Activated CD8-positive, alpha-beta T cell treated with anti-CD3 and anti-CD28 coated beads for 36 hours (primary cell): ENCODE data around the gene ATE1. TPM values are rescaled to one million over a fixed set of nuclear protein-coding genes. Genes with fewer than 3 reads are reported as not detected.

Experiments used
- ATAC-seq: fragments of 200-7000 bp; cut with Tn5 transposase; one replicate; pipeline ENCODE4 v1.10.0; 2021; ENCODE audit warnings: mild to moderate bottlenecking, moderate library complexity
- CTCF ChIA-PET: fragments of 350-600 bp; sonication (Branson Sonifier 250); formaldehyde crosslinking; loops from one replicate; lab custom pipeline; 2021; ENCODE audit warnings: antibody characterized with exemption; lab: Charles Lee
- POLR2A ChIA-PET: fragments of 350-600 bp; sonication (Branson Sonifier 250); formaldehyde crosslinking; loops from one replicate; lab custom pipeline; 2021; ENCODE audit warnings: antibody characterized with exemption; lab: Charles Lee
- DNase-seq: peaks from one replicate; pipeline ENCODE4 v3.0.0-alpha.2; 2020
- H3K27ac Mint-ChIP-seq: one replicate; pipeline ENCODE4 v1.8.0; 2021; ENCODE audit warnings: mild to moderate bottlenecking, mixed read lengths
- H3K27me3 Mint-ChIP-seq: one replicate; pipeline ENCODE4 v1.8.0; 2021; ENCODE audit warnings: mixed read lengths
- H3K36me3 Mint-ChIP-seq: one replicate; pipeline ENCODE4 v1.8.0; 2021; ENCODE audit warnings: low read depth, mixed read lengths
- H3K4me1 Mint-ChIP-seq: one replicate; pipeline ENCODE4 v1.8.0; 2021; ENCODE audit warnings: low read depth, mixed read lengths
- H3K4me3 Mint-ChIP-seq: one replicate; pipeline ENCODE4 v1.8.0; 2021; ENCODE audit warnings: mild to moderate bottlenecking, moderate library complexity, mixed read lengths
- H3K9me3 Mint-ChIP-seq: one replicate; pipeline ENCODE4 v1.8.0; 2021; ENCODE audit warnings: mixed read lengths
- CTCF ChIP-seq: fragments of 200-600 bp; IDR thresholded peaks from one replicate; pipeline ENCODE4 v1.8.0; 2022; ENCODE audit warnings: antibody characterized with exemption, mild to moderate bottlenecking
- intact Hi-C: fragments of 100-400 bp; cut with micrococcal nuclease; formaldehyde crosslinking; loops from one replicate; pipeline ENCODE4 v1.10.0; 2022
- total RNA-seq, 2 experiments: library from RNA; stranded (reverse); gene quantifications; one replicate each; pipeline ENCODE4 v1.2.3, GENCODE V29; 2021

The ATE1 gene
- total RNA-seq, 2 experiments from 2014 or later = 18.0 to 19.2 TPM

- intact Hi-C loops = no loop called here
- ChIA-PET POLR2A (no interaction called here), CTCF (interaction anchor here (0.6 kb wide), 1 partner anchor 96 kb away, joined by 3 read pairs; no protein-coding TSS in a partner anchor)
- H3K36me3 Mint-ChIP-seq = no peaks in the 10 kb centered on the region
- no peak for ATAC-seq
- TF ChIP-seq CTCF = no peak
- H3K4me1 Mint-ChIP-seq = no peaks in the 10 kb centered on the region
- no peak for DNase-seq
- H3K9me3 Mint-ChIP-seq = peaks cover 1% of the 10 kb centered on the region
- no peak overlapping the region for H3K4me3 Mint-ChIP-seq
- no peak overlapping the region for H3K27ac Mint-ChIP-seq
- peaks cover 9% of the 10 kb centered on the region for H3K27me3 Mint-ChIP-seq
These were observed 206.6 kb downstream of the ATE1 start for GRCh38 chr10:121721257-121721656.

GRCh38 chr10:121715969-121716368, 211.9 kb downstream of the ATE1 start:
- intact Hi-C loops = no loop called here
- DNase-seq = no peak
- H3K36me3 Mint-ChIP-seq = no peaks in the 10 kb centered on the region
- ATAC-seq = no peak
- no peak overlapping the region for H3K4me3 Mint-ChIP-seq
- H3K4me1 Mint-ChIP-seq = no peaks in the 10 kb centered on the region
- CTCF ChIA-PET = no interaction called here
- H3K9me3 Mint-ChIP-seq = peaks cover 1% of the 10 kb centered on the region
- no peak overlapping the region for H3K27ac Mint-ChIP-seq
- POLR2A ChIA-PET = no interaction called here
- TF ChIP-seq CTCF = no peak
- peaks cover 5% of the 10 kb centered on the region for H3K27me3 Mint-ChIP-seq

GRCh38 chr10:121715076-121715475, 212.8 kb downstream of the ATE1 start:
- no peaks in the 10 kb centered on the region for H3K36me3 Mint-ChIP-seq
- POLR2A ChIA-PET = no interaction called here

GRCh38 chr10:121713486-121713885, 214.3 kb downstream of the ATE1 start:
- Mint-ChIP-seq H3K27me3 (peaks cover 6% of the 10 kb centered on the region), H3K9me3 (no peaks in the 10 kb centered on the region), H3K4me1 (no peaks in the 10 kb centered on the region), H3K36me3 (no peaks in the 10 kb centered on the region), H3K27ac (no peak overlapping the region), H3K4me3 (no peak overlapping the region)
- intact Hi-C loops = no loop called here
- TF ChIP-seq CTCF = no peak
- DNase-seq (no peak), ATAC-seq (no peak)
- CTCF ChIA-PET = no interaction called here
- POLR2A ChIA-PET = no interaction called here

More at GRCh38 chr10:121715076-121715475, 212.8 kb downstream of the ATE1 start:
- intact Hi-C loops = no loop called here
- H3K9me3 Mint-ChIP-seq = peaks cover under 1% of the 10 kb centered on the region
- H3K27ac Mint-ChIP-seq = no peak overlapping the region
- no peaks in the 10 kb centered on the region for H3K4me1 Mint-ChIP-seq
- CTCF ChIA-PET = no interaction called here
- H3K27me3 Mint-ChIP-seq = peaks cover 6% of the 10 kb centered on the region
- no peak overlapping the region for H3K4me3 Mint-ChIP-seq
- no peak for TF ChIP-seq CTCF
- ATAC-seq (no peak), DNase-seq (no peak)

GRCh38 chr10:121710971-121711370, 216.9 kb downstream of the ATE1 start:
- ChIA-PET CTCF (interaction anchor here (1.5 kb wide), 1 partner anchor 23 kb away, joined by 3 read pairs; no protein-coding TSS in a partner anchor), POLR2A (no interaction called here)
- ATAC-seq = no peak
- no peaks in the 10 kb centered on the region for H3K4me1 Mint-ChIP-seq
- no peaks in the 10 kb centered on the region for H3K36me3 Mint-ChIP-seq
- no peak overlapping the region for H3K27ac Mint-ChIP-seq
- H3K9me3 Mint-ChIP-seq = no peaks in the 10 kb centered on the region
- no peak for DNase-seq
- no peak overlapping the region for H3K4me3 Mint-ChIP-seq
- no peak for TF ChIP-seq CTCF
- H3K27me3 Mint-ChIP-seq = peaks cover 6% of the 10 kb centered on the region
- intact Hi-C loops = no loop called here
